NT2/D1 (cell line): Measurements from ENCODE around the gene C10orf90.

ENCODE experiments used
- YY1 ChIP-seq: IDR thresholded peaks from 2 replicates; pipeline ENCODE4 v1.6.1; 2011; ENCODE audit not compliant: insufficient read length, insufficient read depth
- ZNF274 ChIP-seq: IDR thresholded peaks from 2 replicates; pipeline ENCODE4 v1.6.1; 2011; ENCODE audit warnings: mild to moderate bottlenecking, low read depth, low read length

- no peak for TF ChIP-seq ZNF274
- no peak for TF ChIP-seq YY1
Measured at GRCh38 chr10:126576336-126576735, 94.2 kb downstream of the C10orf90 start.
